AG09319 (cell line): ENCODE results near the gene CHRNB4.

Experiments used
- DNase-seq: peaks from one replicate; pipeline ENCODE4 v3.0.0-alpha.2; 2010; ENCODE audit warnings: low read depth; ENCODE audit errors: extremely low read depth
- CTCF ChIP-seq: IDR thresholded peaks from 2 replicates; pipeline ENCODE4 v1.5.1; 2011; ENCODE audit warnings: low read depth, mild to moderate bottlenecking, inconsistent platforms, low read length, moderate library complexity

The CHRNB4 gene

GRCh38 chr15:78624651-78625590, 16.1 kb downstream of the CHRNB4 start:
- TF ChIP-seq CTCF, result no peak
- DNase-seq, result no peak

- no peak for TF ChIP-seq CTCF
- no peak for DNase-seq
Observed at GRCh38 chr15:78623786-78624497, 17.1 kb downstream of the CHRNB4 start.

- DNase-seq, result no peak
- TF ChIP-seq CTCF, result no peak
Observed at GRCh38 chr15:78621810-78622402, 19.1 kb downstream of the CHRNB4 start.

GRCh38 chr15:78620527-78621421, 20.2 kb downstream of the CHRNB4 start, which contains the start of gene CHRNA3:
Gene CHRNA3, minus strand, starts transcription at chr15:78620996. Its CDS starts 202 bp downstream, at chr15:78620794.
- TF ChIP-seq CTCF, result no peak
- no peak for DNase-seq

GRCh38 chr15:78620021-78620526, 20.9 kb downstream of the CHRNB4 start:
- DNase-seq, result no peak
- peak; percentile 6; the same call in 1 of the 2 replicates for TF ChIP-seq CTCF

GRCh38 chr15:78619022-78619950, 21.7 kb downstream of the CHRNB4 start:
- TF ChIP-seq CTCF, result no peak
- DNase-seq, result no peak
